Ovary (tissue), 9 donors: ENCODE data around the gene VAV2. TPM values are rescaled to one million over a fixed set of nuclear protein-coding genes. Genes with fewer than 3 reads are reported as not detected.

Experiments used
- DNase-seq, 5 donors: peaks; one replicate each; pipeline ENCODE4 v3.0.0-alpha.2; 2019 to 2020
- H3K27ac ChIP-seq, 2 donors: fragments of 200-600 bp; one replicate each; pipeline versions ENCODE4 v1.5.1 to v1.8.0; 2019 to 2022
- H3K27me3 ChIP-seq: fragments of 200-600 bp; one replicate; pipeline ENCODE4 v1.8.0; 2022
- H3K36me3 ChIP-seq: fragments of 200-600 bp; sonication (generic); one replicate; pipeline ENCODE4 v1.5.1; 2019
- H3K4me1 ChIP-seq: one replicate; pipeline ENCODE4 v1.8.1; 2013; ENCODE audit warnings: mild to moderate bottlenecking, moderate library complexity; ENCODE audit not compliant: insufficient read depth
- H3K4me3 ChIP-seq: fragments of 200-600 bp; sonication (generic); one replicate; pipeline ENCODE4 v1.5.1; 2017
- H3K9me3 ChIP-seq, 2 donors: fragments of 200-600 bp in 1 of 2; sonication (generic) in 1 of 2; one replicate each; pipeline versions ENCODE4 v1.5.1 to v1.8.1; 2013 to 2019; ENCODE audit warnings: mild to moderate bottlenecking in 1 of 2, moderate library complexity in 1 of 2
- EP300 ChIP-seq: sonication (generic); formaldehyde crosslinking; IDR thresholded peaks from one replicate; pipeline ENCODE4 v1.6.1; 2017; ENCODE audit warnings: antibody characterized with exemption
- POLR2A ChIP-seq: fragments of 450-650 bp; IDR thresholded peaks from one replicate; pipeline ENCODE4 v1.6.1; 2017; ENCODE audit warnings: antibody characterized with exemption, mild to moderate bottlenecking, moderate library complexity
- WGBS, 3 donors: extraction: QIAGEN DNeasy Blood & Tissue Kit in 1 of 3; methylation state at CpG; one replicate each; pipeline versions ENCODE4 v1.1.5 to v1.1.7; 2013 to 2017; 5-methylcytosine and 5-hydroxymethylcytosine counted together
- intact Hi-C, 4 donors: fragments of 100-400 bp; cut with DNase I; formaldehyde crosslinking; loops; one replicate each; pipeline versions ENCODE4 v1.11.0 to v1.15.1; 2022 to 2023
- polyA plus RNA-seq, 2 donors: library from polyadenylated mRNA; stranded (reverse); fragments of 200-250 nt in 1 of 2; fragments of 350-450 nt in 1 of 2; fragmentation: Illumina TruSeq in 1 of 2; extraction: RNeasy Lipid Tissue Mini Kit (QIAGEN cat#74804) in 1 of 2; gene quantifications; one replicate each; pipeline ENCODE4 v1.2.3, GENCODE V29; 2013 to 2014
- total RNA-seq, 7 donors: library from RNA; depleted of rRNA in 2 of 7; stranded (reverse); fragments of >200 nt in 2 of 7; fragmentation: NEBNext Ultra II Directional in 3 of 7; extraction: Animal tissue kit (Norgen Biotek cat#: 25700) in 3 of 7; gene quantifications; one replicate each; pipeline versions ENCODE4 v1.1.0 to v1.2.4, GENCODE V29; 2016 to 2023
- TF ChIP-seq, protein P1 (sequence below), 3 donors: fragments of 450-650 bp in 2 of 3; fragments of 200-600 bp in 1 of 3; IDR thresholded peaks; one replicate each; pipeline versions ENCODE4 v1.5.1 to v1.8.0; 2016 to 2022; ENCODE audit warnings: antibody characterized with exemption in 3 of 3, mild to moderate bottlenecking in 1 of 3
- donor health status: DM: no; HTN: no; CAD: no; lungs with moderate emphysema.
- donor health status: DM: no; HTN: no; CAD: no.
- donor health status: Bipolar disorder and iron deficiency.
- donor health status: DM: yes; HTN: yes; CAD: no.
- donor health status: DM: no; HTN: no; CAD: no.
- donor health status: DM: yes; HTN: yes; CAD: no.

VAV2 gene
- total and polyA plus RNA-seq, 9 donors, result 3.7 to 14.1 (median 7.8) TPM

GRCh38 chr9:133855802-133856521, 136.2 kb downstream of the VAV2 start:
- WGBS, 3 donors, result 89 to 91% (median 90%) methylated on average over 20 of the region's 20 CpGs
- Histone ChIP-seq H3K27ac (no peak overlapping the region), H3K4me1 (no peaks in the 10 kb centered on the region), H3K4me3 (no peak overlapping the region), H3K27me3 (no peaks in the 10 kb centered on the region), H3K9me3 (no peaks in the 10 kb centered on the region), H3K36me3 (no peaks in the 10 kb centered on the region)
- TF ChIP-seq, protein P1, sequence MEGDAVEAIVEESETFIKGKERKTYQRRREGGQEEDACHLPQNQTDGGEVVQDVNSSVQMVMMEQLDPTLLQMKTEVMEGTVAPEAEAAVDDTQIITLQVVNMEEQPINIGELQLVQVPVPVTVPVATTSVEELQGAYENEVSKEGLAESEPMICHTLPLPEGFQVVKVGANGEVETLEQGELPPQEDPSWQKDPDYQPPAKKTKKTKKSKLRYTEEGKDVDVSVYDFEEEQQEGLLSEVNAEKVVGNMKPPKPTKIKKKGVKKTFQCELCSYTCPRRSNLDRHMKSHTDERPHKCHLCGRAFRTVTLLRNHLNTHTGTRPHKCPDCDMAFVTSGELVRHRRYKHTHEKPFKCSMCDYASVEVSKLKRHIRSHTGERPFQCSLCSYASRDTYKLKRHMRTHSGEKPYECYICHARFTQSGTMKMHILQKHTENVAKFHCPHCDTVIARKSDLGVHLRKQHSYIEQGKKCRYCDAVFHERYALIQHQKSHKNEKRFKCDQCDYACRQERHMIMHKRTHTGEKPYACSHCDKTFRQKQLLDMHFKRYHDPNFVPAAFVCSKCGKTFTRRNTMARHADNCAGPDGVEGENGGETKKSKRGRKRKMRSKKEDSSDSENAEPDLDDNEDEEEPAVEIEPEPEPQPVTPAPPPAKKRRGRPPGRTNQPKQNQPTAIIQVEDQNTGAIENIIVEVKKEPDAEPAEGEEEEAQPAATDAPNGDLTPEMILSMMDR (IDR thresholded peaks at IDR 0.05), result no peak
- TF ChIP-seq POLR2A (no peak), EP300 (no peak)
- intact Hi-C loops, result no loop called here
- peak in 1 of 5 donors; percentile 33 for DNase-seq

DNA sequence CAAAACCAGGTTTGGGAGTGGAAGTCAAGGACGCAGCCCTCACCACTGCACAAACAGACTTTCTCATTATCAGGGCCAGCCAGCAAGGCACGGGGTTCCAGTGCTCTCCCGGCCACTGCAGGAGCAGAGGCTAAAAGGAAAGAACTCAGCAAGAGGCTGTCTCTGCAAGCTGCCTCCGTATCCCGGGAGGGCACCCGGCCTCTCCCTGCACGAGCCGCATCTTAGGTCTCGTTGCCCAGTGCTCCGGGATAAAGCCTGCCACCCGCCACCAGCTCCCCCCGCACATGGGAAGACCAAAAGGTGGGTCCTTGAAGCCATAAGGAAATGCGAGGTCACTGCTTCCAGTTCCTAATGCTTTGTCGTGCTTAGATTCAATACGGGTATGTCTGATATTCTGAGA, 136.8 kb downstream of the VAV2 start:
- no peaks in the 10 kb centered on the region for H3K4me1 ChIP-seq
- H3K9me3 ChIP-seq, result no peaks in the 10 kb centered on the region
- 86 to 87% (median 87%) methylated on average over 14 to 15 of the region's 15 CpGs for WGBS, 3 donors
- no peak overlapping the region for H3K27ac ChIP-seq
- no peaks in the 10 kb centered on the region for H3K36me3 ChIP-seq
- no peaks in the 10 kb centered on the region for H3K27me3 ChIP-seq
- TF ChIP-seq, protein P1 (IDR thresholded peaks at IDR 0.05), result no peak
- TF ChIP-seq POLR2A (no peak), EP300 (no peak)
- H3K4me3 ChIP-seq, result no peak overlapping the region
- DNase-seq, result no peak
- intact Hi-C loops, result no loop called here

GRCh38 chr9:133854765-133855164, 137.4 kb downstream of the VAV2 start:
- intact Hi-C loops, result no loop called here
- no peak overlapping the region for H3K4me3 ChIP-seq
- no peaks in the 10 kb centered on the region for H3K27me3 ChIP-seq
- TF ChIP-seq, protein P1 (IDR thresholded peaks at IDR 0.05), result no peak
- TF ChIP-seq EP300 (no peak), POLR2A (no peak)
- no peak overlapping the region for H3K27ac ChIP-seq
- no peak for DNase-seq
- 93 to 97% (median 96%) methylated on average over 4 of the region's 4 CpGs for WGBS, 3 donors
- no peaks in the 10 kb centered on the region for H3K36me3 ChIP-seq
- H3K9me3 ChIP-seq, result no peaks in the 10 kb centered on the region
- H3K4me1 ChIP-seq, result no peaks in the 10 kb centered on the region

- TF ChIP-seq POLR2A (no peak), EP300 (no peak)
- TF ChIP-seq, protein P1 (IDR thresholded peaks at IDR 0.05), result no peak
- Histone ChIP-seq H3K4me1 (no peaks in the 10 kb centered on the region), H3K4me3 (no peak overlapping the region), H3K36me3 (no peaks in the 10 kb centered on the region), H3K27me3 (no peaks in the 10 kb centered on the region), H3K9me3 (no peaks in the 10 kb centered on the region), H3K27ac (no peak overlapping the region)
- 94 to 96% (median 95%) methylated on average over 6 of the region's 6 CpGs for WGBS, 3 donors
- intact Hi-C loops, result no loop called here
- no peak for DNase-seq
Measured at GRCh38 chr9:133854048-133854447, 138.1 kb downstream of the VAV2 start.
